Calu3 (cell line): ENCODE data around the gene ANO2. TPM values are rescaled to one million over a fixed set of nuclear protein-coding genes. Genes with fewer than 3 reads are reported as not detected.

ENCODE experiments used
- BruUV-seq: library from RNA; stranded (reverse); fragments of 400-500 nt; replicated peaks from 2 replicates; lab custom pipeline; 2021; lab: Mats Ljungman, UMichigan
- CTCF ChIA-PET: fragments of 300-600 bp; sonication (Branson Sonifier 250); formaldehyde crosslinking; loops from one replicate; lab custom pipeline; 2022; ENCODE audit warnings: antibody characterized with exemption; lab: Charles Lee
- DNase-seq: peaks from one replicate; pipeline ENCODE4 v3.0.0; 2022
- H3K27ac Mint-ChIP-seq: one replicate; pipeline ENCODE4 v1.8.0; 2022; ENCODE audit warnings: mixed read lengths; ENCODE audit not compliant: unreplicated experiment
- H3K27me3 Mint-ChIP-seq: one replicate; pipeline ENCODE4 v1.8.0; 2022; ENCODE audit warnings: mixed read lengths; ENCODE audit not compliant: unreplicated experiment
- H3K36me3 Mint-ChIP-seq: one replicate; pipeline ENCODE4 v1.8.0; 2022; ENCODE audit warnings: mild to moderate bottlenecking, moderate library complexity, mixed read lengths; ENCODE audit not compliant: insufficient read depth, unreplicated experiment
- H3K4me1 Mint-ChIP-seq: one replicate; pipeline ENCODE4 v1.8.0; 2022; ENCODE audit warnings: mild to moderate bottlenecking, low read depth, mixed read lengths; ENCODE audit not compliant: unreplicated experiment
- H3K4me3 Mint-ChIP-seq: one replicate; pipeline ENCODE4 v1.8.0; 2022; ENCODE audit warnings: mild to moderate bottlenecking, low read depth, moderate library complexity, mixed read lengths; ENCODE audit not compliant: unreplicated experiment
- H3K9me3 Mint-ChIP-seq: one replicate; pipeline ENCODE4 v1.8.0; 2022; ENCODE audit warnings: low read depth, mixed read lengths; ENCODE audit not compliant: unreplicated experiment
- intact Hi-C: fragments of 100-400 bp; cut with micrococcal nuclease; formaldehyde crosslinking; loops from one replicate; pipeline ENCODE4 v1.10.0; 2022; ENCODE audit not compliant: unreplicated experiment
- total RNA-seq: library from RNA; stranded (reverse); gene quantifications from 2 replicates; pipeline ENCODE4 v1.2.3, GENCODE V29; 2022
- TF ChIP-seq, protein P1 (sequence below): fragments of 200-600 bp; IDR thresholded peaks from one replicate; pipeline ENCODE4 v1.8.0; 2022; ENCODE audit warnings: antibody characterized with exemption; ENCODE audit not compliant: unreplicated experiment

ANO2 gene
- total RNA-seq, 1 experiment from 2014 or later = not detected

DNA sequence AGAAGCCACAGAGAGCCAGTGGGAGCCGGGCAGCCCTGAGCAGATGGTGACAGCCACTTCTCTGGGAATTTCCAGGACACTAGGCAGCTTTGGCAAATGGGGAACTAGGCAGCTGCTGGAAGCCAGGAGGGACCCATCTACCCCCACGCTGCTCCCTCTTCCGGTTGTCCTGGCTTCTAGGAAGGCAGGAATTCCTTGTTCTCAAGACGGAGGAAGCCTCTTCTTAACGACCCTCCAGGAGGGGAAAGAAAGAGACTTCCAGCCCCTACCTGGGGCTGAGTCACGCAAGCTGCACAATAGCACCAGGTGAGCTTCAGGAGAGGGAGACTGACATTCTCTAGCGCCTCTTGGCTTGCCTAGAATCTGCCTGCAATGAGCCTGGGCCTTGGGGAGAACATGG is 141.5 kb downstream of the ANO2 start:
- intact Hi-C loops = no loop called here
- H3K27me3 Mint-ChIP-seq = peaks cover 80% of the 10 kb centered on the region
- H3K36me3 Mint-ChIP-seq = no peaks in the 10 kb centered on the region
- no peaks in the 10 kb centered on the region for H3K4me1 Mint-ChIP-seq
- H3K4me3 Mint-ChIP-seq = no peak overlapping the region
- TF ChIP-seq, protein P1, sequence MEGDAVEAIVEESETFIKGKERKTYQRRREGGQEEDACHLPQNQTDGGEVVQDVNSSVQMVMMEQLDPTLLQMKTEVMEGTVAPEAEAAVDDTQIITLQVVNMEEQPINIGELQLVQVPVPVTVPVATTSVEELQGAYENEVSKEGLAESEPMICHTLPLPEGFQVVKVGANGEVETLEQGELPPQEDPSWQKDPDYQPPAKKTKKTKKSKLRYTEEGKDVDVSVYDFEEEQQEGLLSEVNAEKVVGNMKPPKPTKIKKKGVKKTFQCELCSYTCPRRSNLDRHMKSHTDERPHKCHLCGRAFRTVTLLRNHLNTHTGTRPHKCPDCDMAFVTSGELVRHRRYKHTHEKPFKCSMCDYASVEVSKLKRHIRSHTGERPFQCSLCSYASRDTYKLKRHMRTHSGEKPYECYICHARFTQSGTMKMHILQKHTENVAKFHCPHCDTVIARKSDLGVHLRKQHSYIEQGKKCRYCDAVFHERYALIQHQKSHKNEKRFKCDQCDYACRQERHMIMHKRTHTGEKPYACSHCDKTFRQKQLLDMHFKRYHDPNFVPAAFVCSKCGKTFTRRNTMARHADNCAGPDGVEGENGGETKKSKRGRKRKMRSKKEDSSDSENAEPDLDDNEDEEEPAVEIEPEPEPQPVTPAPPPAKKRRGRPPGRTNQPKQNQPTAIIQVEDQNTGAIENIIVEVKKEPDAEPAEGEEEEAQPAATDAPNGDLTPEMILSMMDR = no peak
- DNase-seq = no peak
- H3K27ac Mint-ChIP-seq = no peak overlapping the region
- BruUV-seq = no TSS peak
- no peaks in the 10 kb centered on the region for H3K9me3 Mint-ChIP-seq
- CTCF ChIA-PET = no interaction called here

- intact Hi-C loops = loop anchor here (10.0 kb wide), 1 partner anchor 774 kb away; no protein-coding TSS in a partner anchor
- peaks cover 39% of the 10 kb centered on the region for H3K27me3 Mint-ChIP-seq
- TF ChIP-seq, protein P1 = no peak
- BruUV-seq = no TSS peak
- H3K9me3 Mint-ChIP-seq = no peaks in the 10 kb centered on the region
- CTCF ChIA-PET = no interaction called here
- H3K4me1 Mint-ChIP-seq = no peaks in the 10 kb centered on the region
- no peak for DNase-seq
- no peak overlapping the region for H3K4me3 Mint-ChIP-seq
- H3K36me3 Mint-ChIP-seq = no peaks in the 10 kb centered on the region
- H3K27ac Mint-ChIP-seq = no peak overlapping the region
These were observed 146.6 kb downstream of the ANO2 start for GRCh38 chr12:5798242-5799015.

DNA sequence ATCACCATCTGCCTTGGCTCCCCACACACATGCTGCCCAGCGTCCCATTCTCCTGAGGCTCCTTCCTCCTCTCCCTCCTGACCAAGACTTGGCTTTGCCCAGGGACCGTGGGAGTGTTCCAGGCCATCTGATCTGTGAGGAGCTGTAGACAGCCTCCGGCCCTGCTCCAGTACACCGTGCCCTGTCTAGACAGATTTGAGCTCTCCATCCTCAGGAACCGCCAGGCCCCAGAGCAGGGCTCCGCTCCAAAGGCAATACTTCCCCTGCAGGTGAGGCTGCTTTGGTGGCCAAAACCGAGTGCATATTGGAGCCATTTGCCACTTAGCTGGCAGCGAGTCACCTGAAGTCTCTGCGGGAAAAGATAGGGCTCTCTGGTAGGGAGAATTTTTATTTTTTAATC is 147.4 kb downstream of the ANO2 start:
- intact Hi-C loops = loop anchor here (10.0 kb wide), 1 partner anchor 773 kb away; no protein-coding TSS in a partner anchor
- H3K4me1 Mint-ChIP-seq = no peaks in the 10 kb centered on the region
- H3K9me3 Mint-ChIP-seq = no peaks in the 10 kb centered on the region
- H3K36me3 Mint-ChIP-seq = no peaks in the 10 kb centered on the region
- BruUV-seq = no TSS peak
- H3K27ac Mint-ChIP-seq = no peak overlapping the region
- CTCF ChIA-PET = no interaction called here
- H3K27me3 Mint-ChIP-seq = peaks cover 34% of the 10 kb centered on the region
- TF ChIP-seq, protein P1 = no peak
- H3K4me3 Mint-ChIP-seq = no peak overlapping the region
- DNase-seq = no peak

DNA sequence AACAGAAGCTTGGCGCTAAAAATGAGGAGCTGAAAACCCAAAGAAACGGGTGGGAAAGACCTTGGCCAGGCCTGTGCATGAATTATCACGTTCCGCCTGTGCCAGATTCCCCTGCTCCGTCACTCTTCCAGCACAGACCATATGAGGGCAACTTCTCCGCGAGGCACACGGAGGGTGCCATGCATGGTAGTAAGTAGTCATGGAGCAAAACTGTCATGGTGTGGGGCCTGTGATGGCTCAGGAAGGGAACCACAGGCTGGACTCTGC is 148.2 kb downstream of the ANO2 start:
- Mint-ChIP-seq H3K9me3 (no peaks in the 10 kb centered on the region), H3K27ac (no peak overlapping the region), H3K4me1 (no peaks in the 10 kb centered on the region), H3K4me3 (no peak overlapping the region), H3K36me3 (no peaks in the 10 kb centered on the region), H3K27me3 (peaks cover 33% of the 10 kb centered on the region)
- no TSS peak for BruUV-seq
- TF ChIP-seq, protein P1 = no peak
- intact Hi-C loops = loop anchor here (10.0 kb wide), 1 partner anchor 772 kb away; no protein-coding TSS in a partner anchor
- CTCF ChIA-PET = no interaction called here
- DNase-seq = no peak
